Endodermal cell (in vitro differentiated cells): ENCODE data around the gene SSBP4. TPM values are rescaled to one million over a fixed set of nuclear protein-coding genes. Genes with fewer than 3 reads are reported as not detected.

ENCODE experiments used
- DNase-seq: peaks from one replicate; pipeline ENCODE4 v3.0.0-alpha.2; 2017
- H3K27ac ChIP-seq: 2 replicates; pipeline ENCODE4 v1.5.1; 2013; ENCODE audit warnings: mild to moderate bottlenecking, low read depth, low read length, moderate library complexity
- H3K27me3 ChIP-seq: 2 replicates; pipeline ENCODE4 v1.6.1; 2013; ENCODE audit warnings: mild to moderate bottlenecking, low read length, moderate library complexity; ENCODE audit not compliant: insufficient read depth, control insufficient read depth, poor library complexity, severe bottlenecking
- H3K36me3 ChIP-seq: 2 replicates; pipeline ENCODE4 v1.7.0; 2013; ENCODE audit warnings: mild to moderate bottlenecking, low read length, moderate library complexity; ENCODE audit not compliant: control insufficient read depth, insufficient read depth
- H3K4me1 ChIP-seq: one replicate; pipeline ENCODE4 v1.7.0; 2013; ENCODE audit warnings: low read length; ENCODE audit not compliant: control insufficient read depth, insufficient read depth
- H3K4me3 ChIP-seq: 2 replicates; pipeline ENCODE4 v1.5.1; 2013; ENCODE audit warnings: mild to moderate bottlenecking, low read length, moderate library complexity
- H3K9ac ChIP-seq: 2 replicates; pipeline ENCODE4 v1.6.1; 2013; ENCODE audit warnings: mild to moderate bottlenecking, low read length, moderate library complexity; ENCODE audit not compliant: poor library complexity, severe bottlenecking; ENCODE audit errors: extremely low read depth
- H3K9me3 ChIP-seq: 2 replicates; pipeline ENCODE4 v1.6.1; 2013; ENCODE audit warnings: mild to moderate bottlenecking, low read length, moderate library complexity; ENCODE audit not compliant: control insufficient read depth
- H3K27ac Mint-ChIP-seq: 2 replicates; pipeline ENCODE4 v1.8.0; 2020; ENCODE audit warnings: mixed read lengths
- H3K27me3 Mint-ChIP-seq: 2 replicates; pipeline ENCODE4 v1.8.0; 2021; ENCODE audit warnings: mild to moderate bottlenecking, mixed read lengths; ENCODE audit not compliant: insufficient read depth
- H3K36me3 Mint-ChIP-seq: 2 replicates; pipeline ENCODE4 v1.8.0; 2020; ENCODE audit warnings: low read depth, mixed read lengths
- H3K4me1 Mint-ChIP-seq: 2 replicates; pipeline ENCODE4 v1.8.0; 2020; ENCODE audit warnings: mixed read lengths
- H3K4me3 Mint-ChIP-seq: 2 replicates; pipeline ENCODE4 v1.8.0; 2020; ENCODE audit warnings: mild to moderate bottlenecking, moderate library complexity, mixed read lengths
- H3K9me3 Mint-ChIP-seq: 2 replicates; pipeline ENCODE4 v1.8.0; 2020; ENCODE audit warnings: mild to moderate bottlenecking, mixed read lengths
- CTCF ChIP-seq: fragments of 200-600 bp; sonication (generic); conservative IDR thresholded peaks from 2 replicates; pipeline ENCODE4 v1.5.0; 2021; ENCODE audit warnings: antibody characterized with exemption, mild to moderate bottlenecking
- WGBS, 2 experiments: methylation state at CpG; one replicate each; pipeline versions ENCODE4 v1.1.5 to v1.1.7; 2013; ENCODE audit warnings: missing lambda C conversion rate in 2 of 2, mixed read lengths in 1 of 2; ENCODE audit not compliant: insufficient coverage in 1 of 2, insufficient read length in 1 of 2; 5-methylcytosine and 5-hydroxymethylcytosine counted together
- total RNA-seq, 2 donors: library from RNA; stranded (reverse); fragmentation: NEBNext Ultra II Directional in 1 of 2; extraction: Animal tissue kit (Norgen Biotek cat#: 25700) in 1 of 2; gene quantifications; 2 replicates in 1 of 2; 3 replicates in 1 of 2; pipeline ENCODE4 v1.2.1, GENCODE V29; 2021

The SSBP4 gene
- total RNA-seq, 2 donors from 2014 or later, result 35.9 to 43.5 TPM

- 88 to 95% methylated on average over 8 to 23 of the region's 23 CpGs for WGBS, 2 experiments
- no peak overlapping the region for H3K27ac ChIP-seq
- no peak for TF ChIP-seq CTCF
- H3K27ac Mint-ChIP-seq, result peak overlapping the region; percentile 64
- peaks cover 3% of the 10 kb centered on the region for H3K27me3 Mint-ChIP-seq
- no peak overlapping the region for H3K4me3 ChIP-seq
- H3K9ac ChIP-seq, result no peak overlapping the region
- H3K9me3 ChIP-seq, result no peaks in the 10 kb centered on the region
- H3K4me3 Mint-ChIP-seq, result no peak overlapping the region
- no peaks in the 10 kb centered on the region for H3K27me3 ChIP-seq
- H3K4me1 ChIP-seq, result peaks cover 15% of the 10 kb centered on the region
- no peak for DNase-seq
- peaks cover 3% of the 10 kb centered on the region for H3K9me3 Mint-ChIP-seq
- H3K4me1 Mint-ChIP-seq, result peaks cover 13% of the 10 kb centered on the region
- peaks cover 12% of the 10 kb centered on the region for H3K36me3 Mint-ChIP-seq
- H3K36me3 ChIP-seq, result peaks cover 4% of the 10 kb centered on the region
Observed at GRCh38 chr19:18440936-18441803, 22.0 kb downstream of the SSBP4 start.

GRCh38 chr19:18441804-18442788 is 22.9 kb downstream of the SSBP4 start:
- Mint-ChIP-seq H3K4me1 (peaks cover 13% of the 10 kb centered on the region), H3K36me3 (peaks cover 14% of the 10 kb centered on the region), H3K27me3 (no peaks in the 10 kb centered on the region), H3K4me3 (no peak overlapping the region), H3K9me3 (peaks cover 3% of the 10 kb centered on the region), H3K27ac (no peak overlapping the region)
- Histone ChIP-seq H3K4me1 (peaks cover 15% of the 10 kb centered on the region), H3K27me3 (no peaks in the 10 kb centered on the region), H3K9ac (no peak overlapping the region), H3K36me3 (peaks cover 4% of the 10 kb centered on the region), H3K9me3 (no peaks in the 10 kb centered on the region), H3K4me3 (no peak overlapping the region), H3K27ac (no peak overlapping the region)
- no peak for DNase-seq
- 90 to 95% methylated on average over 2 to 4 of the region's 5 CpGs for WGBS, 2 experiments
- no peak for TF ChIP-seq CTCF

GRCh38 chr19:18442941-18443340 is 23.7 kb downstream of the SSBP4 start:
- WGBS, 2 experiments, result 93 to 97% methylated on average over 12 of the region's 12 CpGs
- Histone ChIP-seq H3K4me3 (no peak overlapping the region), H3K36me3 (peaks cover 4% of the 10 kb centered on the region), H3K4me1 (peaks cover 15% of the 10 kb centered on the region), H3K27me3 (no peaks in the 10 kb centered on the region), H3K9me3 (no peaks in the 10 kb centered on the region), H3K9ac (no peak overlapping the region), H3K27ac (no peak overlapping the region)
- DNase-seq, result no peak
- no peaks in the 10 kb centered on the region for H3K27me3 Mint-ChIP-seq
- H3K4me1 Mint-ChIP-seq, result peaks cover 13% of the 10 kb centered on the region
- no peak for TF ChIP-seq CTCF
- H3K36me3 Mint-ChIP-seq, result peaks cover 14% of the 10 kb centered on the region
- H3K9me3 Mint-ChIP-seq, result peaks cover 3% of the 10 kb centered on the region
- H3K27ac Mint-ChIP-seq, result peak overlapping the region; percentile 58
- no peak overlapping the region for H3K4me3 Mint-ChIP-seq
